HCEC 1CT (cell line): ENCODE results near the gene NCS1.
A peak's percentile ranks its signal among the peaks of the same experiment; 100 is the strongest.

Experiments used
- DNase-seq: peaks from one replicate; pipeline ENCODE4 v3.0.0-alpha.2; 2017

NCS1 gene

GRCh38 chr9:130215341-130216119 is 43.3 kb downstream of the NCS1 start:
- peak; percentile 22 for DNase-seq

DNA sequence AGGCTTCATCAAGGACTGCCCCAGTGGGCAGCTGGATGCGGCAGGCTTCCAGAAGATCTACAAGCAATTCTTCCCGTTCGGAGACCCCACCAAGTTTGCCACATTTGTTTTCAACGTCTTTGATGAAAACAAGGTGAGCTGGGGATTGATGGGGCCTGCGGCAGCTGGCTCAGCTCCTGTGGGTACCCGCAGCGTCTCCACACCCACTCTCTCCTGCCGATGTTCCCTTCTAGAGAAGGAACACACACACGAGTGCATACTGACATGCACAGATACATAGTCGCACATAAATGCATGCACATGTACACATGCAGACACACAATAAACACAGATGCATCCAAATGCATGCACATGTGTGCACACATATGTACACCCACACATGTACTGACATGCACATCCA is 45.6 kb downstream of the NCS1 start:
- no peak for DNase-seq

- no peak for DNase-seq
Observed at GRCh38 chr9:130219661-130220096, 47.5 kb downstream of the NCS1 start.

DNA sequence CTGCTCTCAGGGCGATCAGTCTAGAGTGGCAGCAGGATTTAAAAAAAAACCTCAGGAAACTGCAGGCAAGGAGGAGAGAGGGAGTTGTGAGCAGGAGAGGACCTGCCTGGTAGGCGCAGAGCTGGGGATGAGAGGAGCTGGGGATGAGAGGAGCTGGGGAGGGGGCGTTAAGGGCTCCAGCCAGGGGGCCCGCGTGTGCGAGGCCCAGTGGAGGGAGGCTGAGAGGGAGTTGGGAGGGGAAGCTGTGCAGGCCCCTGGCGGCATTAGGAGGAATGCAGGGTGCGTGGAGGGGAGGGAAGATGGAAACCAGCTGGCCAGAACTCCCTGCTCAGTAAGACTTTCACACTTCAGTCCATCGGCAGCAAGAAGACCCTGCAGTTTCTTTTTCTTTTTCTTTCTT is 48.1 kb downstream of the NCS1 start:
- peak; percentile 44 for DNase-seq

GRCh38 chr9:130222833-130223232 is 50.6 kb downstream of the NCS1 start:
- no peak for DNase-seq

DNA sequence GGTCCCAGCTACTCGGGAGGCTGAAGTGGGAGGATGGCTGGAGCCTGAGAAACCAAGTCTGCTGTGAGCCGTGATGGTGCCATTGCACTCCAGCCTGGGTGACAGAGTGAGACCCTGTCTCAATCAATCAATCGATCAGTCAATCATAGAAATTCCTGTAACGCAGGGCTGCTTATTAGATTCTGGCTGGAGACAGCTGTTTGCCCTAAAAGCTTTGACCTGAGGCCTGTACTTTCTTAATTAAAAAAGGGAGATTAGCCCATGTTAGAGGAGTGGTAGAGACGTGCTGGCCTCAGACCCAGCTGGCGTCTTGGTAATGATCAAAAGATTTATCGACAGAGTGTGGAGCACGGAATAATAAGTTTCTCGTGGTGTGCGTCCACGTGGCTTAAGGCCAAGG is 52.9 kb downstream of the NCS1 start:
- DNase-seq = no peak

- DNase-seq = no peak
Observed at GRCh38 chr9:130225586-130225985, 53.4 kb downstream of the NCS1 start.

DNA sequence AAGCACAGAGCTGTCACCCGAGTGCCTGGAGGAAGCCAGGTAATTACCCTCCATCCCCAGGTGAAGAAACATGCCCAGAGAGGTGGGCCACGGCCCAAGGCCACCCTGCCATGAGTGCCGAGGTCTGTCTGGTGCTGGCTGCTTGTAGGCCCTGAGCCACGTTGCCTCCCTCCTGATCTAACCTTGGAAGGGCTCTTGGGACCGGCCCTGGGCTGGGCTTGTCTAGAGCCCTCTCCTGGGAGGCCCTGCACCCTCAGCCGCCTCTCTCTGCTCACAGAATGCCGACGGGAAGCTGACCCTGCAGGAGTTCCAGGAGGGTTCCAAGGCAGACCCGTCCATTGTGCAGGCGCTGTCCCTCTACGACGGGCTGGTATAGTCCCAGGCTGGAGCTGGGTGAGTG is 53.9 kb downstream of the NCS1 start:
- no peak for DNase-seq

DNA sequence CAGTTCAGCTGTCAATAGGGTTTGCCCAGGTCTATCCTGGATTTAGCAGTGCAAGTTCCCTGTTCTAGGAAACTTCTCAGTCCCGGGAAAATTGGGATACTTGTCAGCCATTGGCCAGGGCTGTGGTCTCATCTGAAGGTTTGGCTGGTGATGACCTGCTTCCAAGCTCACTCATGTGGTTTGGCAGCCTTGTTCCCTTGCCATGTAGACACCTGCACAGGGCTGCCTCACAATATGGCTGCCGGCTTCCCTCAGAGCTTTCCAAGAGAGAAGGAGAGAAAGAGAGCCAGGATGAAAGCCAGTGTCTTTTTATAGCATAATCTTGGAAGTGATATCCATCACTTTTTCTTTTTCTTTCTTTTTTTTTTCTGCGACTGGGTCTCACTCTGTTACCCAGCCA is 55.6 kb downstream of the NCS1 start:
- DNase-seq = no peak

DNA sequence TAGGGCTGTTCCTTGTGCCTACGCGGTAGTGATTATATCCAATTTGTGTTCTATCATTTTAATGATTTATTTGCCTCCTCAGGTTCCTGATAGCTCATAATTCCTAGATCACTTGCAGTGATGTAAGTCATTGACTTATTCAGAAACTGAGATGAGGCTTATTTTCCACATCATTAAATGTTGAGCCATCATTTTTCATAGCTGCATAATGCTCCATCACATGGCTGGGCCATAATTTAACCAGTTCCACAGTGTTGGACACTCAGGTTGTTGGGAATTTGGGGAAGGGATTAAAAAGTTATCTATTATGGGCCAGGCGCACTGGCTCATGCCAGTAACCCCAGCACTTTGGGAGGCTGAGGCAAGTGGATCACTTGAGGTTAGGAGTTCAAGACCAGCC is 57.6 kb downstream of the NCS1 start:
- DNase-seq = no peak

- no peak for DNase-seq
Observed at GRCh38 chr9:130230631-130231030, 58.4 kb downstream of the NCS1 start.

DNA sequence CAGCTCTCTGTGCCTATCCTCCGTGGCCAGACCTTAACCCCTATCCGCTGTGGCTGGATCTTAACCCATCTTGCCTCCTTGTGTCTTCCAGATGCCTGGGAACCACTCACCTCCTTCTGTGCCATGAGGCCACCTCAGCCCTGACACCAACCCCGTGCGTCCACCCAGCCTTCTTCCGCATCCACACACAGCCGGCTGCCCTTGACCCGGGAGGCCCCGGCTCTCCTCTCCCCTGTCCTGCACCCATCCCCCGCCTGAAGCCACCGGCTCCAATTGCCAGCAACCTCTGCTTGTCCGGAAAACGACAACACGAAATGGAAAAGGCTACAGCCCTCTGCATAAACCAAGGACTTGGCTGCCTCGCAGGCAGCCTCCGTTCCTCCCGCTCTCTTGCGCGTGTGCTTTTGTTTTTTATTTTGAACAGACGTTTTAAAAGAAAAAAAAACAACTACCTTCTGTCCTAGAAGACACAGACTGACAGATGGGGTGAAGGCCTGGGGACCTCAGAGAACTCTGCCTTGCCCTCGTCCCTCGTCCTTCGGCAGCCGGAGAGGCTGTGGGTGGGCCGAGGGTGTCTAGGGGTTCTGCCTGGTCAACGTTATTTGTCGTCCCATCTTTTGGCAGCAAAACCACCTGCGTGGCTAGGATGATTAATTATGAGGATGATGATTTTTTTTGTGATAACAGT is 60.8 kb downstream of the NCS1 start:
- DNase-seq = no peak

- no peak for DNase-seq
Observed at GRCh38 chr9:130233587-130233945, 61.4 kb downstream of the NCS1 start.

GRCh38 chr9:130234340-130235260 is 62.4 kb downstream of the NCS1 start:
- DNase-seq = peak; percentile 36

DNA sequence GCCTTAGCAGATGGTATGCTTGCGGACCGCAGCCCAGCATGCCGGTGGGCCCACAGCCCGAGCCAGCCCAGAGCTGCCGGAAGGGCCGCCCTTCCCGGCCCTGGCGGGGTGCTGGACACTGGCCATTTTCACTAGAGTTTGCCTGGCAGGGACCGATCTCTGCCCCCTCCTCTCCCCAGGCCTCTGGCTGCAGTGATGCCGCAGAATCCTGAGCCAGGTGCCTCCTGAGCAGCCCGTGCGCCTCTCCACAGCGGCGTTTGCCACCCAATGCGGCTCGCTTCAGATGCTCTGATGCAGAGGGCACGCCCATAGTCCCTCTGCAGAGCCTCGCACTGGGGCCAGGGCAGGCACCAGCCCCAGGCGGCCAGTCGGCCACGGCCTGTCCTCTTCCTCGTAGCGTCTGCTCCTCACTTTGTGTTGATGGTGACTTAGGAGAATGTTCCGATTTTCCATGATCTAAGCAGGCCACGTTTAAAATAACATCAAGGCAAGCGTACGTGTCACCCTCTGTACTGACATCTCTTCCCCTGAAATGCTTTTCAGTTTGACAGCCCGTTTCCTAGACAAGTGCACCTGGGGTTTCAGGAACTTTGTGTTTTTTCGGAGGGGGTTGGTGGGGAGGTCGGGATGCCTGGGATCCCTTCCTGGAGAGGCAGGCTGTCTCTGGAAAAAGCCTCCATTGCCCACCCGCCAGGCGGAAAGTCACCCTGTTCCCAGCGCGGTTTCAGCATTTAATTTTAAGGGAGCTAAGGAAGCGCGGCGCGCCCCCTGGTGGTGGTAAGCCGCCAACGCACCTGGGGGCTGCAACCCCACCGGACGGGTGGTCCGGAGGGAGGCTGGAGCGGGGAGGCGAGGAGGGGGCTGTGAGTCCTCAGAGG is 63.6 kb downstream of the NCS1 start:
- DNase-seq = peak; percentile 21

DNA sequence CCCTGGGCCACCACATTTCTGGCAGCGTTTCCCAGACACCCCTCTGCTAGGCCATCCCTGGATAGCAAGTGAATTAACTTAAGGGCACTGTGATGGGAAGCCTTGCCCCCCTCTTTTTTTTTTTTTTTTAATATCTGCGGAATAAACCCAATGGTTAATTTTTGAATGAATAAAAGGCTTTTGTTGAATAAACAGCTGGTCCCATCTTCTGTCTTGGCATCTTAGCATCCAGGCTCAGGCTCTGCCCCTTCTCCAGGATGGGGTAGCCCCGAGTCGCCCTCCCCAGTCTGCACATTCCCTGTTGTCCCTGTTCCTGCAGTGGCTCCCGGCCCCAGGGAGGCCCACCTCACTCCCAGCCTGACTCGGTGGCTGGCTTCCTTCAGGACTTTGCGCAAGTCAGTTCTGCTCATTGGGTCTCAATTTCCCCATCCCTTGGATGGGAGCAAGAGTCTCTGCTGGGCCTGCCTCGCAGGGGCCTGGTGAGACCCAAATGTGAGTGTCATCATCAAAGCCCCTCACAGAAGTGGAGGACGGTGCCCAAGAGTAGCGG is 64.3 kb downstream of the NCS1 start:
- DNase-seq = no peak

GRCh38 chr9:130237076-130237475 is 64.9 kb downstream of the NCS1 start:
- peak; percentile 26 for DNase-seq

DNA sequence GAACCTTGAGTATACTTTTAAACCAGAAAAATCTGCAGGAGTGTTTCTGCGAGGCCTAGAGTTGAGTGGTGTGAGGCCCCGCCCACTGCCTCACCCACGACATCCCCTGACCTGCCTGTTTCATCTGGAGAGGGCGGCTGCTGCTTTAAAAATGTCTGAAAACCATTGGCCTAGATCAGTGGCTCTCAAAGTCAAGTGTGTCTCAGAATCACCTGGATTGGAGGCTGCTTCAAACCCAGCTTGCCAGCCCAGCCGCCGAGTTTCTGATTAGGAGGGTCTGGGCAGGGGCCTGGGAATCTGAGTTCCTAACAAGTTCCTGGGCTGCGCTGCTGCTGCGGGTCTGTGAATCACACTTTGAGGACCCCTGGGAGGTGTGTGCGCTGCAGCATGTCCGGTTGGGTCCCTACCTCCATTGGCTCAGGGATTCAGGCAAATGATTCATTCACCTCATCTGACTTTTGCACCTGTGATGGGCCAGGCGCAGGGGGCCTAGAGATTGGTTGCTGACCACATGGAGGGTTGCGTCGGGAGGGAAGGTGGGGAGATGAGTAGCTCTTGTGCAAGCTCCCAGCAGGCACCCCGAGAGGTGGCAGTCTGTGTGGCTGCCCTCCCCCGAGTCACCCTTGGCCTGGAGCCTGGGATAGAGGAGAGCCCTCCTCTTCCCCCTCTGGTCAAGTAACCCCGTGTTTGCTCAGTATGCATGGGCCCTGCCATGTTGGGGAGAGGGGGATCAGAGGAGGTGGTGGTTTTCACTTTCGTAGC is 65.7 kb downstream of the NCS1 start:
- DNase-seq = no peak

- DNase-seq = no peak
Observed at GRCh38 chr9:130239363-130239695, 67.1 kb downstream of the NCS1 start.

DNA sequence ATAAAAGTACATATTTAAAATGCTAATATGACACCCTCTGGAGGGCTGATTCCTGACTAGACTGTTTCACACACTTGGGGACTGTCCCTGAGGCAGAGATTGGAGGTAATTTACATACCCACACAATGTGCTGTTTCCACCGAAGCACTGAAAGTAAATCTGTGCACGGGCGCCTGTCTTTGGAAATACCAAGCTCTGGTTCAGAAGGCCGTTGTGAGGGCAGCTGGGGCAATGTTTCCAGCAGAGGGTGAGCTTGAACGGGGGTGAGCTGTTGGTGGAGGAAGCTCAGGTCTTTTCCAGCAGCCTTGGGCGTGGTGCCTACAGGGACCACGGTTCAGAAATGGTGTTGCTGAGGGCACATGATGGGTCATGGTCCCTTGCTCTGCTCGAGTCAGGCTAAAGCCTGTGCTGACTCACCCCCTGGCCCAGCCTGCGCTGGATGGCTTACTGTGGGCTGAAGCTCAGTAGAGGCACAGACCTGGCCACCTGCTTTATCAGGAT is 67.6 kb downstream of the NCS1 start:
- no peak for DNase-seq
